NT2/D1 (cell line): ENCODE measurements around the gene CDK15.

ENCODE experiments used
- SUZ12 ChIP-seq: IDR thresholded peaks from 2 replicates; pipeline ENCODE4 v1.6.1; 2011; ENCODE audit not compliant: insufficient read length, insufficient read depth; ENCODE audit errors: extremely low read depth
- YY1 ChIP-seq: IDR thresholded peaks from 2 replicates; pipeline ENCODE4 v1.6.1; 2011; ENCODE audit not compliant: insufficient read length, insufficient read depth
- ZNF274 ChIP-seq: IDR thresholded peaks from 2 replicates; pipeline ENCODE4 v1.6.1; 2011; ENCODE audit warnings: mild to moderate bottlenecking, low read depth, low read length

DNA sequence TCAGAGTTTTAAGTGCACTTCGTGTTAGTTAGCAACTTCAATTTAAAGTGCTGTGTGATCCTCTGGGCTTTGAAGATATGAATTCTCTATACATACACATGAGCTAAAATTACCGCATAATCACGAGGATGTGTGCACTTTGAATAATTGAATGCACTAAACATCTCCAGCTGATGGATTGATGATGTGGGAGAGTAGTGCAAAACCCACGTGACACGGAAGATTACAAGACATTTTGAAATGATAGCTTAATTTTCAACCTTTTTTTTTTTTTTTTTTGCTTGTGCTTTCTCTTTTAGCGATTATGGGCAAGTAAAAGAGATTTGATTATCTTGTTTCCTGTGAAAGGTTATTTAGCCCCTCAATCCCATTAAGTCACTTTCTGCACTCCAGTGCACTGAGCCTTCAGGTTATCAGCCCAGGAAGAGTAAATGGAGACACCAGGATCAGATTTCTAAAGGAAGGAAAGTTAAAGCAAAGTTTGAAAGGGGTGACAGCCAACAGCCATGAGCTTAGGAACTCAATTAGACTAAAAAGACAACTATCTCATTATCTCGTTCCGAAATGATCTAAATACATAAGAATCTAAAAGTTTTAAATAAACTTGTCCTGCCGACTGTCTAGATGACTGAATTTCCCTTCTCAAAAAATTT, 81.6 kb downstream of the CDK15 start:
- TF ChIP-seq SUZ12 (no peak), ZNF274 (no peak), YY1 (no peak)
